Tibial artery (tissue), 4 donors: ENCODE measurements around the gene CYP19A1.

Source experiments
- DNase-seq, 2 donors: peaks; one replicate each; pipeline ENCODE4 v3.0.0-alpha.2; 2019
- H3K27ac ChIP-seq, 2 donors: fragments of 200-600 bp; sonication (generic) in 1 of 2; 1 replicate in 1 of 2; 2 replicates in 1 of 2; pipeline ENCODE4 v1.5.1; 2018 to 2019; ENCODE audit warnings: mild to moderate bottlenecking in 1 of 2
- H3K27me3 ChIP-seq, 2 donors: fragments of 200-600 bp; sonication (generic) in 1 of 2; one replicate each; pipeline versions ENCODE4 v1.5.1 to v1.6.0; 2016 to 2019
- H3K36me3 ChIP-seq, 3 donors: fragments of 200-600 bp; sonication (generic) in 2 of 3; one replicate each; pipeline ENCODE4 v1.5.1; 2016 to 2019; ENCODE audit warnings: mild to moderate bottlenecking in 2 of 3
- H3K4me1 ChIP-seq, 4 donors: fragments of 200-600 bp; sonication (generic) in 2 of 4; 1 replicate in 3 of 4; 2 replicates in 1 of 4; pipeline ENCODE4 v1.5.1; 2016 to 2019
- H3K4me3 ChIP-seq, 2 donors: fragments of 200-600 bp; sonication (generic) in 1 of 2; 1 replicate in 1 of 2; 2 replicates in 1 of 2; pipeline ENCODE4 v1.5.1; 2018 to 2019; ENCODE audit warnings: mild to moderate bottlenecking in 2 of 2
- H3K9me3 ChIP-seq, 3 donors: fragments of 200-600 bp; sonication (generic) in 1 of 3; one replicate each; pipeline ENCODE4 v1.5.1; 2016 to 2019
- CTCF ChIP-seq, 2 experiments: fragments of 200-600 bp in 1 of 2; fragments of 450-650 bp in 1 of 2; IDR thresholded peaks; one replicate each; pipeline ENCODE4 v1.5.1; 2017 to 2019; ENCODE audit warnings: antibody characterized with exemption in 2 of 2, mild to moderate bottlenecking in 1 of 2, moderate library complexity in 1 of 2
- intact Hi-C: fragments of 100-400 bp; cut with DNase I; formaldehyde crosslinking; loops from one replicate; pipeline ENCODE4 v1.15.0; 2023; ENCODE audit warnings: low total_unique reads

Gene CYP19A1

GRCh38 chr15:51201581-51201980 lies 136.8 kb downstream of the CYP19A1 start:
- H3K4me1 ChIP-seq = peaks cover 0 to 12% (median 5%) of the 10 kb centered on the region in 4 donors
- H3K9me3 ChIP-seq = no peaks in the 10 kb centered on the region
- no peaks in the 10 kb centered on the region for H3K27me3 ChIP-seq
- no peak overlapping the region for H3K27ac ChIP-seq
- intact Hi-C loops = no loop called here
- TF ChIP-seq CTCF (IDR thresholded peaks at IDR 0.05) = no peak
- DNase-seq = no peak
- no peak overlapping the region for H3K4me3 ChIP-seq
- H3K36me3 ChIP-seq = no peaks in the 10 kb centered on the region

GRCh38 chr15:51200792-51201191 lies 137.6 kb downstream of the CYP19A1 start:
- intact Hi-C loops = no loop called here
- Histone ChIP-seq H3K9me3 (no peaks in the 10 kb centered on the region), H3K36me3 (no peaks in the 10 kb centered on the region), H3K4me1 (peaks cover 0 to 14% (median 9%) of the 10 kb centered on the region in 4 donors), H3K27ac (no peak overlapping the region), H3K4me3 (no peak overlapping the region), H3K27me3 (no peaks in the 10 kb centered on the region)
- no peak for DNase-seq
- TF ChIP-seq CTCF (IDR thresholded peaks at IDR 0.05) = no peak

- no peaks in the 10 kb centered on the region for H3K27me3 ChIP-seq
- H3K36me3 ChIP-seq = no peaks in the 10 kb centered on the region
- DNase-seq = no peak
- no peak overlapping the region for H3K4me3 ChIP-seq
- no peak for TF ChIP-seq CTCF (IDR thresholded peaks at IDR 0.05)
- H3K9me3 ChIP-seq = no peaks in the 10 kb centered on the region
- H3K27ac ChIP-seq = peak overlapping the region in 1 of 2 donors; percentile 36
- peaks cover 0 to 26% (median 14%) of the 10 kb centered on the region in 4 donors for H3K4me1 ChIP-seq
- intact Hi-C loops = no loop called here
These were observed 138.9 kb downstream of the CYP19A1 start for GRCh38 chr15:51199541-51199940.

GRCh38 chr15:51198701-51199232 lies 139.6 kb downstream of the CYP19A1 start:
- Histone ChIP-seq H3K27me3 (no peaks in the 10 kb centered on the region), H3K4me1 (peaks cover 0 to 34% (median 19%) of the 10 kb centered on the region in 4 donors), H3K9me3 (no peaks in the 10 kb centered on the region), H3K36me3 (no peaks in the 10 kb centered on the region), H3K27ac (peak overlapping the region; percentile 27 to 36), H3K4me3 (no peak overlapping the region)
- peak in 1 of 2 experiments; percentile 17 for TF ChIP-seq CTCF (IDR thresholded peaks at IDR 0.05)
- no peak for DNase-seq
- intact Hi-C loops = no loop called here

- no peaks in the 10 kb centered on the region for H3K27me3 ChIP-seq
- intact Hi-C loops = no loop called here
- H3K27ac ChIP-seq = peak overlapping the region; percentile 83
- no peak for DNase-seq
- H3K36me3 ChIP-seq = no peaks in the 10 kb centered on the region
- no peaks in the 10 kb centered on the region for H3K9me3 ChIP-seq
- H3K4me3 ChIP-seq = no peak overlapping the region
- no peak for TF ChIP-seq CTCF (IDR thresholded peaks at IDR 0.05)
- peaks cover 0 to 67% (median 42%) of the 10 kb centered on the region in 4 donors for H3K4me1 ChIP-seq
These were observed 142.9 kb downstream of the CYP19A1 start for GRCh38 chr15:51195459-51195858.

- H3K27ac ChIP-seq = peak overlapping the region; percentile 83
- H3K9me3 ChIP-seq = no peaks in the 10 kb centered on the region
- no peak for TF ChIP-seq CTCF (IDR thresholded peaks at IDR 0.05)
- intact Hi-C loops = no loop called here
- no peak for DNase-seq
- H3K4me3 ChIP-seq = no peak overlapping the region
- H3K27me3 ChIP-seq = no peaks in the 10 kb centered on the region
- H3K4me1 ChIP-seq = peaks cover 0 to 72% (median 50%) of the 10 kb centered on the region in 4 donors
- no peaks in the 10 kb centered on the region for H3K36me3 ChIP-seq
These were observed 144.4 kb downstream of the CYP19A1 start for GRCh38 chr15:51193979-51194378.
